ENCODE measurements around the gene C8B. TPM values are rescaled to one million over a fixed set of nuclear protein-coding genes. Genes with fewer than 3 reads are reported as not detected.

Gene C8B
- total RNA-seq, 2 experiments from 2014 or later, result not detected

GRCh38 chr1:56939209-56939608 lies 26.6 kb downstream of the C8B start:
- H3K27ac Mint-ChIP-seq, result no peak overlapping the region
- no peaks in the 10 kb centered on the region for H3K9me3 Mint-ChIP-seq
- CTCF ChIA-PET, result no interaction called here
- H3K4me1 Mint-ChIP-seq (ENCODE audit: low read depth), result no peaks in the 10 kb centered on the region
- no peak overlapping the region for H3K4me3 Mint-ChIP-seq
- POLR2A ChIA-PET, result no interaction called here
- no peaks in the 10 kb centered on the region for H3K36me3 Mint-ChIP-seq
- no peak for DNase-seq
- intact Hi-C loops (cut with micrococcal nuclease), result no loop called here
- H3K27me3 Mint-ChIP-seq, result peaks cover 6% of the 10 kb centered on the region

DNA sequence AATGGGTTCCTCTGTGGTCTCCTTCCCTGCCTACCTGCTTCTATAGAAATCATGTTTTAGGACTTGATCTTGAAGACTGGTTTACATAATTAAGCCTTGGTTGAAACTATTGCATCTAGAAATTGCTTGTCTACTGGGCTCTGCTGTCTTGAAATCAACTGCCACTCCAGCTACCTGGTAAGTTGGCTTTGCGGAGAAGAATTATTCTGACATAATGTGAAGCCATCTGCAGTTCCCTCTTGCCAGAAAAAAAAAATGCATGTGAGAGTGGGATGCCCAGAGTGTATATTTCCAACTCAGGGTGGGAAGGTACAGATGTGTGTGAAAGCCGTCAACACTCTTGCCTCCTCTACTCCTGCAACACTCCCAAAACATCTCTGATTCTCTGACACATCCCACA lies 27.2 kb downstream of the C8B start:
- no peak for DNase-seq
- Mint-ChIP-seq H3K4me3 (no peak overlapping the region), H3K27me3 (peaks cover 6% of the 10 kb centered on the region), H3K27ac (no peak overlapping the region), H3K4me1 (ENCODE audit: low read depth) (no peaks in the 10 kb centered on the region), H3K9me3 (no peaks in the 10 kb centered on the region), H3K36me3 (no peaks in the 10 kb centered on the region)
- POLR2A ChIA-PET, result no interaction called here
- CTCF ChIA-PET, result no interaction called here
- intact Hi-C loops (cut with micrococcal nuclease), result no loop called here

DNA sequence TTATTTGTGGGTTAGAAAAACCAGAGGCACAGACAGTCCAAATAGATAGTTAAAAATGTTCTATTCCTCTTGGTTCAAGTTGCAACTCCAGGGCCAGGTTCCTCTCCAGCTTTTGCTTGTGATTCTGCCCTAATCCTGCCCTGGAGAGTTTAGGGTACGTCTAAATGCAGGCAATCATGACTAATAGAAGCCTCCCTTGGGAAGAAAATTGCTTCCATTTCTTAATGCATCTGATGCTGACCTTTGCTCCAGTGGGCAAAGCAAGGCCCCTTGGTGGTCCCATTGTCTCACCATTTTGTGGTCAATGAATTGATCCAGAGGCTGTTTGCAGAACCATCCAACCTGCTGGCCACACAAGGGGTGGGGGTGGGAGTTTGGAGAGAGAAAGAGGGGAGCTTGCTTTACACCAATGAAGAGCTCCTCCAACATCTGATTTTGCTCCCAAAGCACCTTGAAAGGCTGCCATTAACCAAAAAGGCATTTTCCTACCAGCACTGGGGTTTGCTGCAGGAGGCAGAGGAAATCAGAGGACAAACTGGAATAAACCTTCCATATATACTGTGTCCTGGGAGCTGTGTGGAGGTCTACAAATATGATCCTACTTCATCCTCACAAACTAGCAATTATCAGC lies 31.3 kb downstream of the C8B start:
- ChIA-PET CTCF (no interaction called here), POLR2A (no interaction called here)
- DNase-seq, result no peak

DNA sequence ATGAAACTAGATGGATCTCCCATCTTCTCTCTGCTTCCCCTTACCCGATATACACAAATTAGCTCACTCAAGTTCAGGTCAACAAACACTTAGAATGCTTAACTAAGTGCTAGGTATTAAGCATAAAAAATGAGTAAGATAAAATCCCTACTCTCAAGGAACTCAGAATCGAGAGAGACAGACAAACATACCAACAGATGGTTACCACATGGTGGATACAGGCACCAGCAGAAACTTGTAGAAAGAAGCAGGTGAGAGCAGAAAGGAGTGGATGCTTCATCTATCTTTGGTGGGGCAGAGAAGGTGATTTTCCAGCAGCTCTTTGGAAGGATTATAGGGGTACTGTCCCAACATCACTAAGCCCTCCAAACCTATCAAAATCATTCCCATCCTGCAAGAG lies 32.2 kb downstream of the C8B start:
- ChIA-PET CTCF (no interaction called here), POLR2A (no interaction called here)
- DNase-seq, result no peak

More for the DNA sequence above, 31.3 kb downstream of the C8B start:
- no peak overlapping the region for H3K27ac Mint-ChIP-seq
- no peaks in the 10 kb centered on the region for H3K4me1 Mint-ChIP-seq (ENCODE audit: low read depth)
- no peak overlapping the region for H3K4me3 Mint-ChIP-seq
- H3K9me3 Mint-ChIP-seq, result no peaks in the 10 kb centered on the region
- H3K27me3 Mint-ChIP-seq, result peaks cover 3% of the 10 kb centered on the region
- H3K36me3 Mint-ChIP-seq, result no peaks in the 10 kb centered on the region
- intact Hi-C loops (cut with micrococcal nuclease), result no loop called here

DNA sequence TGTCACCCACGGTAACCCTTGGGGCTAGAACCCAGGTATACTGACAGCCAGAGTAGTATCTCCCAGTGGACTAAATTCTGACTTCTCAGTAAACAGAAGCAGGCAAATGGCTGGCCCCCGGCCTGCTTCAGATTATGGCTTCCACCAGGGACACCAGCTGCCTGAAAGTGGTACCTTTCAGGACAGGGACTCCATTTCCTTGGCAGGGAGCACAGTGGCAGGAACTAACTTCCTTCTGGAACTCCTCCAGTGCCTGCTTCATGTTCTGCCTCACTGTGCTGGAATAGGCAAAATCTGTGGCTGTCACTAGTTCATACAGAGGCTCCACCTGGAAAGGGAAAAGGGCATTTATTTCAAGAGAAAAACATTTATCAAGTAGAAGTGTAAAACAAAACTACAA lies 32.7 kb downstream of the C8B start:
- H3K27me3 Mint-ChIP-seq, result peaks cover 2% of the 10 kb centered on the region
- intact Hi-C loops (cut with micrococcal nuclease), result no loop called here
- ChIA-PET CTCF (no interaction called here), POLR2A (no interaction called here)
- H3K9me3 Mint-ChIP-seq, result no peaks in the 10 kb centered on the region
- no peaks in the 10 kb centered on the region for H3K4me1 Mint-ChIP-seq (ENCODE audit: low read depth)
- no peak overlapping the region for H3K27ac Mint-ChIP-seq
- no peak overlapping the region for H3K4me3 Mint-ChIP-seq
- DNase-seq, result no peak
- H3K36me3 Mint-ChIP-seq, result no peaks in the 10 kb centered on the region

More for the DNA sequence above, 32.2 kb downstream of the C8B start:
- H3K9me3 Mint-ChIP-seq, result no peaks in the 10 kb centered on the region
- no peaks in the 10 kb centered on the region for H3K36me3 Mint-ChIP-seq
- intact Hi-C loops (cut with micrococcal nuclease), result no loop called here
- no peaks in the 10 kb centered on the region for H3K4me1 Mint-ChIP-seq (ENCODE audit: low read depth)
- H3K27me3 Mint-ChIP-seq, result peaks cover 2% of the 10 kb centered on the region
- H3K27ac Mint-ChIP-seq, result no peak overlapping the region
- H3K4me3 Mint-ChIP-seq, result no peak overlapping the region

DNA sequence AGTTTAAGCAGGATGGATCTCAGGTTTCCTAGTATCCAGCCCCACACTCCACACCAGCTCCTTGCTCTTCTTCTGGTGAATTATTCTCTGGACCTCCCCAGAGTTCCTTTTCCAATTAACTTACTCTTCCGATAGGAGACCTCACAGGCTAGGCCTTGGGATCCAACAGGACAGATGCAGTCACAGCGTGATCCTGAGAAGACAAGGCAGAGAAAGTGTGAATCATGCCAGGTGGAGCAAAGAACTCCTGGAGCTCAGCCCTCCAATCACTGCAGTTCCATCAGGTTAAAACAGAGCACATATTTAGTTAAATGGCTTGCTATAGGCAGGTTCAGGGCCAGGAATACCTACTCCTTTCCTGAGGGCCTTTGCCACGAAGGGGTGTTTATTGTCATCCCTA lies 34.1 kb downstream of the C8B start:
- Mint-ChIP-seq H3K36me3 (no peaks in the 10 kb centered on the region), H3K27me3 (peaks cover 2% of the 10 kb centered on the region), H3K4me3 (no peak overlapping the region), H3K27ac (no peak overlapping the region), H3K4me1 (ENCODE audit: low read depth) (no peaks in the 10 kb centered on the region), H3K9me3 (no peaks in the 10 kb centered on the region)
- no peak for DNase-seq
- ChIA-PET CTCF (no interaction called here), POLR2A (no interaction called here)
- intact Hi-C loops (cut with micrococcal nuclease), result no loop called here

DNA sequence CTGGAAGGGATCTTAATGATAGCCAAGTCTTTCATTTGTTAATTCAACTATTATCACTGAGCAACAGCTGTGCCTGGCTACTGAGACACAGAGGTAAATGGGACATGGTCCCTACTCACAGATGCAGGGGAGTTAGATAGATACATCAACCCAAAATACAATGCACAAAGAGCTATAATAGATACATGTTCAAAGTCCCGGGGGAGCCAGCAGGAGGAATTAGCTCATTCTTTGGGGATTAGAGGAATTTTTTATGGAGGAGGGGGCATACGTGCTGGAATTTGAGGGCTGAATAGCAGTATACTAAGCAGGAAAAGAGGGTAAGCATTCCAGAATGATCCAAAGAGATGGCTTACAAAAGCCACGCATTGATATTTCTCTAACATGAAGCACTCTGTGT lies 34.6 kb downstream of the C8B start:
- ChIA-PET POLR2A (no interaction called here), CTCF (no interaction called here)
- peaks cover 4% of the 10 kb centered on the region for H3K27me3 Mint-ChIP-seq
- no peaks in the 10 kb centered on the region for H3K9me3 Mint-ChIP-seq
- DNase-seq, result no peak
- H3K36me3 Mint-ChIP-seq, result no peaks in the 10 kb centered on the region
- H3K4me1 Mint-ChIP-seq (ENCODE audit: low read depth), result no peaks in the 10 kb centered on the region
- no peak overlapping the region for H3K4me3 Mint-ChIP-seq
- H3K27ac Mint-ChIP-seq, result no peak overlapping the region
- intact Hi-C loops (cut with micrococcal nuclease), result no loop called here

DNA sequence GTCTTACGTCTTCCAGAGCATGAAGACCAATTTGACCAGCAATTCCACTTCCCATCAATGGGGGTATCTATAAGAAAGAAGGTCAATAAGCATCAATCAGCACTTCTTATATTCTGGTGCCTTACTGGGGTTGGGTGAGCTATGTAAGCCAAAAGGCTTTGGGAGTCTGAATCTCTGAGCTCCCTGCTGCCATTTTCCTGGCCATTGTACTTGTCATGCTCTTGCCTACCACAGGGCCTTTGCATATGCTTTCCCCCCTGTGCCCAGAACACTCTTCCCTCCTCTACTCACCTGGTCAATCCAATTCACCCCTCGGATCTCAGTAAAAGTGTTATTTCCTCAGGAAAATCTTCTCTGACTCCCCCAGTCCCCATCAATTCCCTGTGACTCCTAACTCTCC lies 36.3 kb downstream of the C8B start:
- no peaks in the 10 kb centered on the region for H3K9me3 Mint-ChIP-seq
- no peak overlapping the region for H3K27ac Mint-ChIP-seq
- H3K27me3 Mint-ChIP-seq, result peaks cover 4% of the 10 kb centered on the region
- no peaks in the 10 kb centered on the region for H3K4me1 Mint-ChIP-seq (ENCODE audit: low read depth)
- POLR2A ChIA-PET, result no interaction called here
- CTCF ChIA-PET, result interaction anchor here (0.6 kb wide), 1 partner anchor 599 kb away, joined by 4 read pairs; no protein-coding TSS in a partner anchor
- H3K36me3 Mint-ChIP-seq, result no peaks in the 10 kb centered on the region
- intact Hi-C loops (cut with micrococcal nuclease), result no loop called here
- H3K4me3 Mint-ChIP-seq, result no peak overlapping the region
- DNase-seq, result no peak

GRCh38 chr1:56927986-56928385 lies 37.8 kb downstream of the C8B start:
- H3K27ac Mint-ChIP-seq, result no peak overlapping the region
- no peaks in the 10 kb centered on the region for H3K36me3 Mint-ChIP-seq
- H3K27me3 Mint-ChIP-seq, result peaks cover 4% of the 10 kb centered on the region
- CTCF ChIA-PET, result no interaction called here
- no peak overlapping the region for H3K4me3 Mint-ChIP-seq
- intact Hi-C loops (cut with micrococcal nuclease), result no loop called here
- POLR2A ChIA-PET, result no interaction called here
- H3K4me1 Mint-ChIP-seq (ENCODE audit: low read depth), result no peaks in the 10 kb centered on the region
- no peak for DNase-seq
- no peaks in the 10 kb centered on the region for H3K9me3 Mint-ChIP-seq

DNA sequence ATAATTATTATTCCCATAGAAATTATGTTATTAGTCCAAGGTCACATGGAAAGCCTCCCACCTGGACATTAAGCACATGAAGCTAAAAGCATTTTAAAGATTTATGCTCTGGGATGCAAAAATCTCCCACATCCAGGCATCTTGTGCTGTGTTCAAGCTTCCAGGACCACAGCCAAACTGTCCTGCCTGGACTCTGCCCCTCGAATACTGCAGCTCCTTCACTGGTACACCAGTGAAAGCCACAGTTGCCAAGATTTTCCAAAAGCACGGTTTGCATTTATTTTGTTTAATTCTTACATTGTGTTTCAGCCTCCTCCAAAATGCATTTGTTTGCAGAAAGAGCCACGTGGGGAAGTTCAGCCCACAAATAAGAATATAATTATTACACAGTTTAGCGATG lies 38.6 kb downstream of the C8B start:
- no peak for DNase-seq
- CTCF ChIA-PET, result no interaction called here
- intact Hi-C loops (cut with micrococcal nuclease), result no loop called here
- Mint-ChIP-seq H3K4me1 (ENCODE audit: low read depth) (no peaks in the 10 kb centered on the region), H3K27me3 (peaks cover 4% of the 10 kb centered on the region), H3K36me3 (no peaks in the 10 kb centered on the region), H3K4me3 (no peak overlapping the region), H3K27ac (no peak overlapping the region), H3K9me3 (no peaks in the 10 kb centered on the region)
- POLR2A ChIA-PET, result no interaction called here

- Mint-ChIP-seq H3K27ac (no peak overlapping the region), H3K9me3 (no peaks in the 10 kb centered on the region), H3K27me3 (peaks cover 4% of the 10 kb centered on the region), H3K4me1 (ENCODE audit: low read depth) (no peaks in the 10 kb centered on the region), H3K36me3 (no peaks in the 10 kb centered on the region), H3K4me3 (no peak overlapping the region)
- DNase-seq, result no peak
- intact Hi-C loops (cut with micrococcal nuclease), result no loop called here
- ChIA-PET POLR2A (no interaction called here), CTCF (no interaction called here)
Observed at GRCh38 chr1:56925193-56925592, 40.6 kb downstream of the C8B start.

DNA sequence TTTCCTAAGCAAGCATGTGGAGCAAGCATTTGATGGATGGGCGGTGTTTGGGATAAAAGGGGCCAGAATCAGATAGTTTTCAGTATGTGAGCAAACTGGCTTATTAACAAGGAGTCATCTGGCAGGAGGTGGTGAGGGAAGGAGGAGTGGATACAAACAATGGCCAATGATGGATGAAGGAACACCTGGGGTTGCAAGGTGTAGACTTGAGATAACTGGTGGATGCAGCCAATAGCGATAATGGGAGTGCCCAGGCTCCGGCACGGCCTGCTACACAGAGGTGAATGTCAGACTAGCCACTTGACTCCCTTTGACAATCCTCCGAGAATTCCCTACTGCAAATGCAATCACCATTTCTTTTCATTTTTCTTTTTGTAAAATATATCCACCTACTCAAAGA lies 41.7 kb downstream of the C8B start:
- Mint-ChIP-seq H3K27me3 (peaks cover 4% of the 10 kb centered on the region), H3K9me3 (no peaks in the 10 kb centered on the region)

GRCh38 chr1:56923201-56923600 lies 42.6 kb downstream of the C8B start:
- Mint-ChIP-seq H3K27ac (no peak overlapping the region), H3K4me3 (no peak overlapping the region), H3K36me3 (no peaks in the 10 kb centered on the region), H3K9me3 (no peaks in the 10 kb centered on the region), H3K27me3 (peaks cover 4% of the 10 kb centered on the region), H3K4me1 (ENCODE audit: low read depth) (no peaks in the 10 kb centered on the region)
- ChIA-PET POLR2A (no interaction called here), CTCF (no interaction called here)
- intact Hi-C loops (cut with micrococcal nuclease), result no loop called here
- no peak for DNase-seq

More for the DNA sequence above, 41.7 kb downstream of the C8B start:
- Mint-ChIP-seq H3K36me3 (no peaks in the 10 kb centered on the region), H3K4me1 (ENCODE audit: low read depth) (no peaks in the 10 kb centered on the region), H3K4me3 (no peak overlapping the region), H3K27ac (no peak overlapping the region)
- intact Hi-C loops (cut with micrococcal nuclease), result no loop called here
- POLR2A ChIA-PET, result no interaction called here
- no peak for DNase-seq
- CTCF ChIA-PET, result no interaction called here

- peaks cover 4% of the 10 kb centered on the region for H3K27me3 Mint-ChIP-seq
- H3K27ac Mint-ChIP-seq, result no peak overlapping the region
- no peaks in the 10 kb centered on the region for H3K9me3 Mint-ChIP-seq
- intact Hi-C loops (cut with micrococcal nuclease), result no loop called here
- ChIA-PET CTCF (no interaction called here), POLR2A (no interaction called here)
- no peak overlapping the region for H3K4me3 Mint-ChIP-seq
- no peak for DNase-seq
- H3K36me3 Mint-ChIP-seq, result no peaks in the 10 kb centered on the region
- no peaks in the 10 kb centered on the region for H3K4me1 Mint-ChIP-seq (ENCODE audit: low read depth)
Observed at GRCh38 chr1:56922507-56922906, 43.3 kb downstream of the C8B start.

Data from activated CD4-positive, alpha-beta memory T cell treated with anti-CD3 and anti-CD28 coated beads for 36 hours (primary cell).